Measurements from ENCODE around the gene KCNN1. TPM values are rescaled to one million over a fixed set of nuclear protein-coding genes. Genes with fewer than 3 reads are reported as not detected.

The KCNN1 gene
- total RNA-seq, 4 donors from 2014 or later, result not detected

DNA sequence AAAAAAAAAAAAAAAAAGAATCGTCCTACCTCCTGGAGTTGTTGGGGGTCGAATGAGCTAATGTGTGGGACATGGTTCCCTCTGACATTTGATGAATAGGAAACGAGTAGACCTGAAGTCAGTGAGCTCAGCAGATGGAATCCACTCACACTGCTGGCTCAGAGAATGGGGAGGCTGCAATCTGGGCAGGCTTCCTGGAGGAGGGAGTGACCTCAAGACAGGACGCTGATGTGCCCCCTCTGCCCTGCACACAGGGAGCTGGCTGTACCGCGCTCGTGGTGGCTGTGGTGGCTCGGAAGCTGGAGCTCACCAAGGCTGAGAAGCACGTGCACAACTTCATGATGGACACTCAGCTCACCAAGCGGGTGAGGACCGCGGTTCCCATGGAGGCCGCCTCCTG is 21.3 kb downstream of the KCNN1 start:
- intact Hi-C loops (cut with DNase I; ENCODE audit: low total_unique reads), result no loop called here
- no peaks in the 10 kb centered on the region for H3K4me1 ChIP-seq
- in situ Hi-C loops (cut with MboI; ENCODE audit: low sequenced_read_pairs in 4 of 4), result loop anchor here in 1 of 4 donors (25.0 kb wide), 1 partner anchor 126 kb away; the partner anchor contains the start of genes RPL18A and SLC5A5
- DNase-seq (no peak), ATAC-seq (no peak)
- H3K27ac ChIP-seq, result no peak overlapping the region
- H3K27me3 ChIP-seq, result no peaks in the 10 kb centered on the region
- no peaks in the 10 kb centered on the region for H3K36me3 ChIP-seq
- no peaks in the 10 kb centered on the region for H3K9me3 ChIP-seq
- TF ChIP-seq POLR2A (IDR thresholded peaks at IDR 0.05), result no peak
- TF ChIP-seq CTCF (IDR thresholded peaks at IDR 0.05 in 4 of 5, conservative IDR thresholded peaks at IDR 0.05 in 1 of 5), result no peak
- H3K4me3 ChIP-seq, result no peak overlapping the region

DNA sequence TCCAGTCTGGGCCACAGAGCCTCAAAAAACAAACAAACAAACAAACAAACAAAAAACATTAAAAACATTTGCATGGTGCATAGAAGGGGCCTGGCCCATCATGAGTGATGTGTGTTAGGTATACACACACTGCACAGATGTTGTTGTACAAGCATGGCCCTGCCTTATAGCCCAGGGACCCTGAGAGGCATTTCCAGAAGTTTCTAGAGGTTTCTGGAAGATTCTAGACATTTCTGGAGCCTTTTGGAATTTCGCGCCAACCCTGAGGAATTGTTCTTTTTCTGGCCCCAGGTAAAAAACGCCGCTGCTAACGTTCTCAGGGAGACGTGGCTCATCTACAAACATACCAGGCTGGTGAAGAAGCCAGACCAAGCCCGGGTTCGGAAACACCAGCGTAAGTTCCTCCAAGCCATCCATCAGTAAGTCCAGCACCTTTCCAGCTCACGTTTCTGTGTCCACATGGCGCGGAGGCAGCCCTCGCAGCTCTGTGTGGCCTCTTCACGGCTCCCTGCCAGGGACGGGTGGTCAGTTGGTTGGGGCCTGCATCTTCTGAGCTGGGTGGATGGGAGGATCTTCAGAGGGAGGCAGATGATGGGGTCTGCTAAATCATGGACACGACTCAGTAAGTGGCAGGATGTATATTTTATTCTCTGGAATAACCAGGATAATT is 22.7 kb downstream of the KCNN1 start:
- in situ Hi-C loops (cut with MboI; ENCODE audit: low sequenced_read_pairs in 4 of 4) (loop anchor here (5.0 to 25.0 kb wide), 5 partner anchors 42 to 127 kb away; partner anchors contain the start of genes RPL18A (in 1 of the 4) and SLC5A5 (in 1 of the 4)), intact Hi-C loops (cut with DNase I; ENCODE audit: low total_unique reads) (no loop called here)
- no peak overlapping the region for H3K27ac ChIP-seq
- DNase-seq (no peak), ATAC-seq (no peak)
- H3K9me3 ChIP-seq, result no peaks in the 10 kb centered on the region
- no peaks in the 10 kb centered on the region for H3K36me3 ChIP-seq
- no peak overlapping the region for H3K4me3 ChIP-seq
- TF ChIP-seq CTCF (IDR thresholded peaks at IDR 0.05 in 4 of 5, conservative IDR thresholded peaks at IDR 0.05 in 1 of 5) (no peak), POLR2A (IDR thresholded peaks at IDR 0.05) (no peak)
- no peaks in the 10 kb centered on the region for H3K4me1 ChIP-seq
- no peaks in the 10 kb centered on the region for H3K27me3 ChIP-seq

DNA sequence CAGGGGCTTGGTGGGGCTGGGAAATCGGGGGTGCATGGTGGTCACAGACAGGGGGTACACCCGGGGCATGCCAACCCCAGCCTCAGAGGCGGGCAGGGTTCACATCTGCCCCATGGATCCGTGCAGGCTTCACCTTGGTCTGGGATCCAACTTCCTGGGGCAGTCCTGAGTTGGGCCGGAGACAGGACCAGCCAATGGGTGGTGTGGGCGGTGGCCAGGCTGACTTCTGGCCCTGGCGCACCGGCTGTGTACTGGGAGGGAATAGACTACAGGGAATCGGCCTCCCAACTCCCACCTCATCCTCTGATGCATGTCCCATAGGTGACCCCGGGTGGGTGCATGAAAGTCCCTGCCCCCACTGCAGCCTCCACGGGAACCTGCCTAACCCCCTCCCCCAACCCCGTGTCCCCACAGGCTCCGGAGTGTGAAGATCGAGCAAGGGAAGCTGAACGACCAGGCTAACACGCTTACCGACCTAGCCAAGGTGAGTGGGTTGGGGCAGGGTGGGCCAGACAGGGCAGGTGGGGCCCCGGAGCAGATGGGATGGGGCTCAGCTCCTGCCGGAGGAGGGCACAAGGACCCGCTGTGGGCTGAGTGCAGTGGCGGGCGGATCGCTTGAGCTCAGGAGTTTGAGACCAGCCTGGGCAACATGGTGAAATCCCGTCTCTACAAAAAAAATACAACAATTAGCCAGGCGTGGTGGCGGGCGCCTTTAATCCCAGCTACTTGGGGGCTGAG is 26.3 kb downstream of the KCNN1 start:
- intact Hi-C loops (cut with DNase I; ENCODE audit: low total_unique reads), result no loop called here
- ATAC-seq (no peak), DNase-seq (no peak)
- H3K27me3 ChIP-seq, result no peaks in the 10 kb centered on the region
- H3K4me3 ChIP-seq, result no peak overlapping the region
- no peaks in the 10 kb centered on the region for H3K9me3 ChIP-seq
- H3K4me1 ChIP-seq, result no peaks in the 10 kb centered on the region
- TF ChIP-seq POLR2A (IDR thresholded peaks at IDR 0.05) (no peak), CTCF (IDR thresholded peaks at IDR 0.05 in 4 of 5, conservative IDR thresholded peaks at IDR 0.05 in 1 of 5) (no peak)
- H3K36me3 ChIP-seq, result no peaks in the 10 kb centered on the region
- no peak overlapping the region for H3K27ac ChIP-seq
- in situ Hi-C loops (cut with MboI; ENCODE audit: low sequenced_read_pairs in 4 of 4), result loop anchor here (5.0 to 25.0 kb wide), 5 partner anchors 46 to 131 kb away; partner anchors contain the start of genes RPL18A (in 1 of the 4) and SLC5A5 (in 1 of the 4)

DNA sequence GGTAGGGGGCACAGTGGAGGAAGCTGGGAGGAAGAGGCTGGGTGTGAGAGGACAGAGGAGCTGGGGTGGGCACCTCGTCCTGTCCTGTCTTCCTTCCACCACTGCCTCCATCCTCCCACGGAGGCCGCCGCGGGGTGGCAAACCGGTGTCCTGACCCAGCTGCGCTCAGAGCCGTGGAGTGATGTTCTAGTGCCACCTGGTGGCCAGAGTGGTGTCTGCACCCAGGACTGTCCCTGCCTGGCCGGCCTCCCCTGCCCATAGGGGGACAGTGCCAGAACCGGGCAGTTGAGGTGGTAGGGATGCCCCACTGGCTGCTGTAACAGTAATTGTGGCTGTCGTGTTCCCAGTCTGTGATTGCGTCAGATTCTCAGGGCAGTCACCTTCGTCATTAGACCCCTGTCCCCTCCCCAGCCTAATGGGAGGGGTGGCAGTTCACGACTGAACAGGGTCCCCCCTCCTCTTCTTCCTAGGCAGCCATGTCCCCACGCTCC is 30.0 kb downstream of the KCNN1 start:
- TF ChIP-seq CTCF (IDR thresholded peaks at IDR 0.05 in 4 of 5, conservative IDR thresholded peaks at IDR 0.05 in 1 of 5) (peak; percentile 89 to 99 (median 98)), POLR2A (IDR thresholded peaks at IDR 0.05) (no peak)
- H3K4me1 ChIP-seq, result peaks cover 0 to 5% of the 10 kb centered on the region in 2 donors
- no peaks in the 10 kb centered on the region for H3K9me3 ChIP-seq
- intact Hi-C loops (cut with DNase I; ENCODE audit: low total_unique reads), result loop anchor here (1.0 to 2.0 kb wide), 3 partner anchors 50 to 138 kb away; partner anchors contain the start of gene RPL18A
- DNase-seq (peak; percentile 71 to 78), ATAC-seq (peak; percentile 81 to 87)
- H3K4me3 ChIP-seq, result no peak overlapping the region
- in situ Hi-C loops (cut with MboI; ENCODE audit: low sequenced_read_pairs in 4 of 4), result loop anchor here in 2 of 4 donors (10.0 to 25.0 kb wide), 3 partner anchors 52 to 135 kb away; partner anchors contain the start of genes RPL18A (in 1 of the 2) and SLC5A5 (in 1 of the 2)
- H3K36me3 ChIP-seq, result no peaks in the 10 kb centered on the region
- peaks cover 0 to 6% (median 6%) of the 10 kb centered on the region in 3 donors for H3K27me3 ChIP-seq
- H3K27ac ChIP-seq, result no peak overlapping the region
